UCSD-AML1 (cell line): Measurements from ENCODE around the gene WDFY2.

Experiments used
- DNase-seq: peaks from one replicate; lab custom pipeline; 2025; ENCODE audit not compliant: unreplicated experiment; lab: John Stamatoyannopoulos, UW

WDFY2 gene

GRCh38 chr13:51697855-51698254 lies 113.6 kb downstream of the WDFY2 start:
- DNase-seq = no peak

DNA sequence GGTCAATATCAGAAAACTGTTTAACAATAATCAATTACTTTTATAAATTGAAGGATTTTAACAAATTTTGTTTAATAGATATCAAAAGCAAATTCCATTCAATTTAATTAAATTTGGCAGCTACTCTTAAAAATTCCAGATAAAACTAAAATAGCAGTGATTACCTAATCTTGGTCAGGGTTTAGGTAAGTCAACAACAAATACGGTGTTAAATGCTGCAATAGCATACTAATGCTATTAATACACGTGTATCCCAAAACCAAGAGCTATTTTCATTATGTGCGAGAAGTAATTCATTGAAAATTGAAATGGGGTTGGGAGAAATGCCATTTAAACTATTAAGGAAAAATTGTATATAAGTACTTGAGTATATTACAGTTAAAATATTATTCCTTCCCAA lies 114.1 kb downstream of the WDFY2 start:
- no peak for DNase-seq

- DNase-seq = no peak
Observed at GRCh38 chr13:51704399-51705313, 120.4 kb downstream of the WDFY2 start.

- DNase-seq = no peak
Observed at GRCh38 chr13:51707461-51707860, 123.2 kb downstream of the WDFY2 start.

DNA sequence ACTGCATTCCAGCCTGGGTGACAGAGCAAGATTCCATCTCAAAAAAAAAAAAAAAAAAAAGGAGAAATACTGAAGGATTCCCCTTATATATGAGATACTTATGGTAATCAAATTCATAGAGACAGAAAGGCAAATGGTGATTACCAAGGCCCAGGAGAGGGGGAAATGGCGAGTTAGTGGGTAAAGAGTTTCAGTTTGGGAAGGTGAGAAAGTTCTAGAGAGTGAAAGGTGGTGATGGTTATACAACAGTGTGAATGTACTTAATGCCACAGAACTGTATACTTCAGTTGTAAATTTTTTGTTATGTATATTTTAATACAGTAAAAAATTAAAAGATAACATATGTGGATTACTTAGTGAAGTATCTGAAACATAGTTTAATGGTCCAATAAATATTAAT lies 129.5 kb downstream of the WDFY2 start:
- no peak for DNase-seq

DNA sequence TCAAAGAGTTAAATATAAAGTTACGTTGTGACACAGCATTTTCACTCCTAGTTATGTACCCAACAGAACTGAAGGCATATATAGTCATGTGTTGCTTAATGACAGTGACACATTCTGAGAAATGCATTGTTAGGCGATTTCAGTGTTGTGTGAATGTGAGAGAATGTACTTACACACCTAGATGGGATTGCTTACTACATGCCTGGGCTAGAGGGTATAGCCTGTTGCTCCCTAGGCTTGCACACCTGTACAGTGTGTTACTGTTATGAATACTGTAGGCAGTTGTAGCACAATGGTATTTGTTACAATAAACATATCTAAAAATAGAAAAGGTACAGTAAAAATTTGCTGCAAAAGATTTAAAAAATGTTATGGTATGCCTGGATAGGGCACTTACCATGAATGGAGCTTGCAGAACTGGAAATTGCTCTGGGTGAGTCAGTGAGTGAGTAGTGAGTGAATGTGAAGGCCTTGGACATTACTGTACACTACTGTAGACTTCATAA lies 130.5 kb downstream of the WDFY2 start:
- no peak for DNase-seq

DNA sequence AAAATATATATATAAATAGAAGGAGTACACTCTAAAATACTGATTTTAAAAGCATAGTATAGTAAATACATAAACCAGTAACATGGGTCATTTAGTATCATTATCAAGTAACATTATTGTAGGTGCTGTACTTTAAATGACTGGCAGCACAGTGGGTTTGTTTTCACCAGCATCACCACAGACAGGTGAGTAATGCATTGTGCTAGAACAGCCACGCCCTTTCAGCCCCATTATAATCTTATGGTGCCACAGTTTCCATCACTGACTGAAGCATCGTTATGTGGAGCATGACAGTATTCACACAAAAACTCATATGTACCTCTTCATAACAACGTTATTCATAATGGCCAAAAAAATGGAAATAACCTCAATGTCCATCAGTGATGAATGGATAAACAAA lies 131.4 kb downstream of the WDFY2 start:
- DNase-seq = no peak

GRCh38 chr13:51717786-51718398 lies 133.6 kb downstream of the WDFY2 start:
- no peak for DNase-seq

DNA sequence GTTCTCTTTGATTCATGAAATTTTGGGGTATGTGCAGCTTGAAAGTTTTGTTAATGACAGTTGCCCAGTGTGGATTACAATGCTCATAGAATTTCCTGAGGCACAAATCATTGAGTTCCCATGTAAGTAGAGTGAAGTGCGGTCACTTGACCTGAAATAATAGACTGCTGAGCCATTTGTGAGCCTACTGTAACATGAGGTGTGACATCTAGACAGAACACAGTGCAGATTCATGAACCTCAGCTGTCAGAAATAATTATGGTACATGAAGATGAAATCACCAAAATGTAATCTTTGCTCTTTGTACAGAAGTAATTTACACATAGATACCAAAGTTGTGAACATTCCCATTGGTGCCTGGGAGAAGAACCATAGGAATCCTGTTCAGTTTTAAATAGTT lies 135.1 kb downstream of the WDFY2 start:
- DNase-seq = no peak

- no peak for DNase-seq
Observed at GRCh38 chr13:51721496-51721895, 137.2 kb downstream of the WDFY2 start.

- DNase-seq = no peak
Observed at GRCh38 chr13:51723529-51723928, 139.3 kb downstream of the WDFY2 start.

DNA sequence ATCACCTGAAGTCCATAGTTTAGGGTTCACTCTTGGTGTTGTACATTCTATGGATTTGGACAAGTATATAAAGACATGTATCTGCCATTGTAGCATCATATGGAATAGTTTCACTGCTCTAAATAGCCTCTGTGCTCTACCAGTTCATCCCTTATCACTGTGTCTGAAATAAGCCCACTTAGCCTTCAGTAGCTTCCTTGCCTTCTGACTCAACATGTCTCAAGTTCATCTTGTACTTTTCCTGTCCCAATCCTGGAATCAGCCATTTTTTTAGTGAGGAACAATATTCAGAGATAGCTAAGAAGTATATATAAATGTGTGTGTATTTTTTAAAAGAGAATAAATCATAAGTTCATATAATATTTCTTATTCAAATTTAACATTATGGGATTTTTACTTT lies 140.5 kb downstream of the WDFY2 start:
- no peak for DNase-seq

DNA sequence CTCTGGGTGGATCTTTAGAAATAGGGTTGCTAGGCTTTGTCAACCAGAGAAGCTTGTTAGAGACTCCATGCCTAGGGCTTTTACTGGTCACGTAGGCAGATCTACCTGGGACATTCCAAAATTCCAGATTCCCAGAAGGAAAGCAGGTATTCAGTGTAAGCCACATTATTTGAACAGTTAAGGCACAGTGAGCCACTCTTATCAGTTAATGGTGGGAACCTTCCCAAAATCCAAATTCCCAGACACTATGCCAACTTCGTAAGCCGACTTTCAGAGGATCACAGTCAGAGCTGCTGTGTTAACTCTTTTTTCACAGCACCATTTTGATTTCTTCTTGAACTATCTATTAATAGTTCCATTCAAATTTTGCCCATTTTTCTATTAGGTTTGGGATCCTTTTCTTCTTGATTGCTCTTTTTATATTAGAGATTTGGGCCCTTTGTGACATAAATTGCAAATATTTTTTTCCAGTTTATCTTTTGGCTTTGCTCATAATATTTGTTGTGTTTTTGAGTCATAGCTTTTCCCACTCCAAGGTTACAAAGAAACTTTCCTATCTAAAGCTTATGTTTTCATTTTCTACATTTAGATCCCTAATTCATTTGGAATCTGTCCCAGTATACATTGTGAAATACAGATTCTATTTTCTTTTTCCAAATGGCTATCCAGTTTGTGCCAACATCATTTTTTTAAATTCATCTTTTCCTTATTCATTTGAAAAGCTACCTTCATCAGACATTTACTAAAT lies 142.4 kb downstream of the WDFY2 start:
- no peak for DNase-seq

DNA sequence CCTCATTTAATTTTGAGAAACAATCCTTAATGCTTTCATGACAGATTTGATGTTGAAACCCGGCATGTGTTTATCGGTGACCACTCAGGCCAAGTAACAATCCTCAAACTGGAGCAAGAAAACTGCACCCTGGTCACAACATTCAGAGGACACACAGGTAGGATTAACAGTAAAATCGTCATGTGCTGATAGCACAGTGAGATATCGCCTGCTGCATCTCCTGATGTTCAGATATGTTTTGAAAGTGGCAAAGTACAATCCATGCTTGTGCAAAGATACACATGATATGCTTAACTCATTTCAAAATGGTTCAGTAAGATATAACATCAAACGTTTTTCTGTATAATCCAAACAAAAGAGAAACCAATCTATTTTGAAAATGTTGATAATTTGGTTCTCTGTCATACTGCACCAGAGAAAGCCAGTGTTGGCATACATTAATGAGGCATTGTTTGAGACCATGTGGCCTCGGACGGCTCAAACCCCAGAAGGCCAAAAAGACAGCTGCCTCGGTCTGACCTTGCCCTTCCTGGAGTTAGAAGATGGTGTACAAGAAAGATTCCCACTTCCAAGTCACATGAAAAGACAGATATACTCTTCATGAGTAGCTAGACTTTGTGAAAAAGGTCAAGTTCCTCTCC lies 143.5 kb downstream of the WDFY2 start:
- no peak for DNase-seq

DNA sequence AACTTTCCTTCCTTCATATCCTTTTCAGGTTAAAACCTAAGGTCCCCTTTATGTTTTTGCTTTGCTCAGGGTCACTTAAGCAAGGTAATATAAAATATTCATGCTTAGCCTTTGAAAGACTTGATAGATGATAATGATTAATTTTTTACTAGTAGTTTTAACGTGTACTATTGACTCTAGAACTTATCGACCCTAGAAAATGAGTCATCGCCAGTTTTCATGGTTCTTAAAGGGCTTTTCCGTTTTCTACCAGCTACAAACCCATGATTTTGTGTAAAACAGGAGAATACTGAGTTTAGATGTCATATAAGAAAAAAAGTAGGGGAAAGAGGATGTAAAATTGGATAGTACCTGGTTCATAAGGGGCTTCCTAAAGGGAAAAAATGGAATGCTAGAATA lies 144.0 kb downstream of the WDFY2 start:
- DNase-seq = no peak

DNA sequence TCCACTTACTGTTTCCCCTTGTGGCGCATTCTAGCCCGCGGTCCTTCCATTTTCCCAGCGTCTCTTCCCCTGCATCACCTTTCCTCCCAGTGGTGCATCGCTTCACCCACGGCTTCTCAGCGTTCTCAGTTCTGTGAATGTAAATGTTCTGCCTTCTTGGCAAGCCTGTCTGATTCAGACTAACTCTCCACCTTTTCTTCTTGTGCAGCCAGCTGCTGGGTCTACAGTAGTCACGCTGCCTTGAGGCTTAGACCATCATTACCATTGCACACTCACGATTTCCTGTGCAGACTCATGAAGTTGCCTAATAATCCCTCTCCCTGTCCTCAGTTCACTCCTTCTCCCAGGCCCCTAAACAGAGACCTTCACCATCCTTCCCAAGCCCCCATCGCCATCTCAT lies 144.7 kb downstream of the WDFY2 start:
- no peak for DNase-seq

GRCh38 chr13:51729866-51730553 lies 145.7 kb downstream of the WDFY2 start:
- DNase-seq = no peak

- no peak for DNase-seq
Observed at GRCh38 chr13:51730927-51731326, 146.7 kb downstream of the WDFY2 start.

DNA sequence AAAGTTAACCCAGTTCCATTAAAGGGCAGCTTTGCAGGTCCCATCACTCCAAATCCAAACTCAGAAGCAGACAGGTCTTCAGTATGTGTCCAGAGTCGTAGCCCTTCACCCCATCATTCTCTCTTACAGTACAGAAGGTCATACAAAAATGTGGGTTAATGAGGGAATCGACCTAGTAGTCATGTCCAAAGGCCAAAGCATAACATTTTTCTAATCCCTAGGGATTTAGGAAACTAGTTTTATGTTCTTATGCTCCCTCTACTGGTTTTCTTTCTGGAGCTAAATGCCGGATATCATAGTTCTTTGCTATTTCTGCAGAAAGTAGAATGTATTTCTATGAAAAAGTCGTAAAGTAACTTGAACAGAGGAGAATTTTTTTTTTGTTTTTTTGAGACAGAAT lies 147.5 kb downstream of the WDFY2 start:
- no peak for DNase-seq
